ENCODE results near the gene FPR1. TPM values are rescaled to one million over a fixed set of nuclear protein-coding genes. Genes with fewer than 3 reads are reported as not detected.

The FPR1 gene
- total RNA-seq, 2 experiments from 2014 or later: not detected

DNA sequence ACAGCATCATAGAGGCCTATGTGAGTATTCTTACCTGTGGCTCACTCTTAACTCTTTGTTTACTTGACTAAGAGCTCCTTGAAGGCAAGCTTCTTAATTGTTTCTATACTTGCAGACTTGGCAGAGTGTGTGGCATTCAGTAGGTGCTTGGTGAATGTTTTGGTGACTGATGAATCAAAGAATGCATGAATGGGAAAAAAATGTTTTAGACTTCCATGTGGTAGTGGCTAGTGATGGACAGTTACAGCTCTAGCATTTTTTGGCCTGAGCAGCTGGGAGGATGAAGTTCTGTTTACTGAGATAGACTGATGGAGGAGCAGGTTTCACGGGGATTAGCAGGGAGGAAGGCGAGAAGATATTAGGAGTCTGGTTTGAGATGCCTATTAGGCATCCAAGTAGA, 41.5 kb downstream of the FPR1 start:
- Mint-ChIP-seq H3K4me3 (no peak overlapping the region), H3K27me3 (no peaks in the 10 kb centered on the region), H3K4me1 (peaks cover 8% of the 10 kb centered on the region)

DNA sequence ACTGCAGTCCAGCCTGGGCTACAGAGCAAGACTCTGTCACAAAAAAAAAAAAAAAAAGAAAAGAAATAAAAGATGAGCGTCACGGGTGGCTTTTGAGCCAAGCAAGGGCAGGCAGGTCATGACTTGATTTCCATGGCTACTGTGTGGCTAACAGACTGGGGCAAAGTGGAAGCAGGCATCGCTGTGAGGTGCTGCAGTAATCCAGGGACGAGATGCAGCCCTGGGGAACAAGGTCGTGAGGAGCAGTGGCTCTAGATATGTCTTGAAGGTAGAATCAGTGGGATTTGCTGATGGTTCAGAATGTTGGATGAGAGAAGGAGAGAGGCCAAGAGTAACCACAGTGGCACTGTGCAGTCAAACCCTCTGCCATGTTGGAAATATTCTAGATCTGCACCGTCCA, 42.1 kb downstream of the FPR1 start:
- H3K27me3 Mint-ChIP-seq: no peaks in the 10 kb centered on the region
- no peak for DNase-seq
- no peak overlapping the region for H3K27ac Mint-ChIP-seq
- H3K36me3 Mint-ChIP-seq: peaks cover 24% of the 10 kb centered on the region
- no peaks in the 10 kb centered on the region for H3K9me3 Mint-ChIP-seq
- peaks cover 11% of the 10 kb centered on the region for H3K4me1 Mint-ChIP-seq
- H3K4me3 Mint-ChIP-seq: no peak overlapping the region

More for the DNA sequence above, 41.5 kb downstream of the FPR1 start:
- DNase-seq: no peak
- Mint-ChIP-seq H3K36me3 (peaks cover 20% of the 10 kb centered on the region), H3K9me3 (no peaks in the 10 kb centered on the region), H3K27ac (no peak overlapping the region)

DNA sequence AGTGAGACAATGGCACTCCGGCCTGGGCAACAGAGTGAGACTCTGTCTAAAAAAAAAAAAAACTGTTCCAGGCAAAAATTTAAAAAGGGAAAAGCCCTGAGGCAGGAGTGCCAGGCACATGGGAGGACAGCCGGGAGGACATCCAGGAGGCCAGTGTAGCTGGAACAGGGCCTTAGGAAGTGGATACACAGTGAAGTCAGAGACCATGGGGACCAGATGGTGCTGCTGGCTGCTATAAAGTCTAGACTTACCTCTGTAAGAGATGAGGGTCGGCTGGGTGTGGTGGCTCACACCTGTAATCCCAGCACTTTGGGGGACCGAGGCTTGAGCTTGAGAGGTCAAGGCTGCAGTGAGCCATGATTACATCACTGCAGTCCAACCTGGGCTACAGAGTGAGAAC, 42.9 kb downstream of the FPR1 start:
- H3K36me3 Mint-ChIP-seq: peaks cover 28% of the 10 kb centered on the region
- no peak overlapping the region for H3K27ac Mint-ChIP-seq
- no peak for DNase-seq
- H3K9me3 Mint-ChIP-seq: no peaks in the 10 kb centered on the region
- peaks cover 11% of the 10 kb centered on the region for H3K4me1 Mint-ChIP-seq
- H3K4me3 Mint-ChIP-seq: no peak overlapping the region
- no peaks in the 10 kb centered on the region for H3K27me3 Mint-ChIP-seq

DNA sequence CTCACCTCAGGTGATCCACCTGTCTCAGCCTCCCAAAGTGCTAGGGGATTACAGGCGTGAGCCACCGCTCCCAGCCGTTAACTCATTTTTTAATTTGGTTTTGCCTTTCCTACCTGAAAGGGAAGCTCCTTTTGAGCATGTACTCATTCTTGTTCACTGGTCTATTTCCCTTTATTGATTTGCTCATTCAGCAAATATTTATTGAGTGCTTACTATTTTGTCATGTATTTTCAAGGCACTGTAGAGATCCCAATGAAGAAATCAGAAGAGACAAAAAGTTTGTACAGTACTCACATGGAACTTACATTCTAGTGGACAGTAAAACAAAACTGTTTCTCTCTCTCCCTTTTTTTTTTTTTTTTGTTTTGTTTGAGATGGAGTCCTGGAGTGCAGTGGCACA, 44.8 kb downstream of the FPR1 start:
- peaks cover 2% of the 10 kb centered on the region for H3K9me3 Mint-ChIP-seq
- H3K4me3 Mint-ChIP-seq: no peak overlapping the region
- H3K4me1 Mint-ChIP-seq: peaks cover 22% of the 10 kb centered on the region
- H3K27me3 Mint-ChIP-seq: peaks cover 9% of the 10 kb centered on the region
- peaks cover 26% of the 10 kb centered on the region for H3K36me3 Mint-ChIP-seq
- no peak for DNase-seq
- H3K27ac Mint-ChIP-seq: no peak overlapping the region

DNA sequence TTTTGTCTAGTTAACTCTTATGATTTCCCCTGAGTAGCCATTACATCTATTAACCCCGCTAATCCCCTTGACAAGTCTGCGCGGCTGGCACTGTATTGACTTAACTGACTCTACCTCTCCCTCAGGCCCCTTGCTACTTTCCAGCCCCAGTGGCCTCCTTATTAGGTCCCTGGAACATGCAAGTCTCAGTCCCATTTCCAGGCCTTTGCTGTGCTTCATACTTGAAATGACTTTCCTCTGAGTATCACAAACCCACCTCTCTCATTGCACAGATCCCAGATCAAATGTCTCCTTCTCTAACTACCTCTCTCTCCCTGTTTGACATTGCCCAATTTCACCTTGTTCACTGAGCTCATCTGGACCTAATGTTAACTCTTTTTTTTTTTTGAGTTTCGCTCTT, 45.4 kb downstream of the FPR1 start:
- Mint-ChIP-seq H3K36me3 (peaks cover 26% of the 10 kb centered on the region), H3K27ac (peak overlapping the region; percentile 2)

DNA sequence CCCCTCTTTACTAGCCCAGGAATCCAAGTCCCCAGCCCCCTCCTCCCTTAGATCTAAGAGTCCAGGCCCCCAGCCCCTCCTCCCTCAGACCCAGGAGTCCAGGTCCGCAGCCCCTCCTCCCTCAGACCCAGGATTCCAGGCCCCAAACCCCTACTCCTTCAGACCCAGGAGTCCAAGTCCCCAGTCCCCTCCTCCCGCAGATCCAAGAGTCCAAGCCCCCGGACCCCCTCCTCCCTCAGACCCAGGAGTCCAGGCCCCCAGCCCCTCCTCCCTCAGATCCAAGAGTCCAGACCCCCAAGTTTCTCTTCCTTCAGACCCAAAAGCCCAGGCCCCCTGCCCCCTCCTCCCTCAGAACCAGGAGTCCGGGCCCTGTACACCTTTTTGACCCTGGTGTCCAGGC, 47.1 kb downstream of the FPR1 start:
- peaks cover 2% of the 10 kb centered on the region for H3K9me3 Mint-ChIP-seq
- peak overlapping the region; percentile 92 for H3K4me3 Mint-ChIP-seq
- no peak for DNase-seq
- H3K4me1 Mint-ChIP-seq: peaks cover 22% of the 10 kb centered on the region
- peaks cover 9% of the 10 kb centered on the region for H3K27me3 Mint-ChIP-seq
- H3K27ac Mint-ChIP-seq: peak overlapping the region; percentile 95
- H3K36me3 Mint-ChIP-seq: peaks cover 26% of the 10 kb centered on the region

More for the DNA sequence above, 45.4 kb downstream of the FPR1 start:
- peaks cover 9% of the 10 kb centered on the region for H3K27me3 Mint-ChIP-seq
- H3K4me1 Mint-ChIP-seq: peaks cover 22% of the 10 kb centered on the region
- DNase-seq: no peak
- peak overlapping the region; percentile 32 for H3K4me3 Mint-ChIP-seq
- H3K9me3 Mint-ChIP-seq: peaks cover 2% of the 10 kb centered on the region

DNA sequence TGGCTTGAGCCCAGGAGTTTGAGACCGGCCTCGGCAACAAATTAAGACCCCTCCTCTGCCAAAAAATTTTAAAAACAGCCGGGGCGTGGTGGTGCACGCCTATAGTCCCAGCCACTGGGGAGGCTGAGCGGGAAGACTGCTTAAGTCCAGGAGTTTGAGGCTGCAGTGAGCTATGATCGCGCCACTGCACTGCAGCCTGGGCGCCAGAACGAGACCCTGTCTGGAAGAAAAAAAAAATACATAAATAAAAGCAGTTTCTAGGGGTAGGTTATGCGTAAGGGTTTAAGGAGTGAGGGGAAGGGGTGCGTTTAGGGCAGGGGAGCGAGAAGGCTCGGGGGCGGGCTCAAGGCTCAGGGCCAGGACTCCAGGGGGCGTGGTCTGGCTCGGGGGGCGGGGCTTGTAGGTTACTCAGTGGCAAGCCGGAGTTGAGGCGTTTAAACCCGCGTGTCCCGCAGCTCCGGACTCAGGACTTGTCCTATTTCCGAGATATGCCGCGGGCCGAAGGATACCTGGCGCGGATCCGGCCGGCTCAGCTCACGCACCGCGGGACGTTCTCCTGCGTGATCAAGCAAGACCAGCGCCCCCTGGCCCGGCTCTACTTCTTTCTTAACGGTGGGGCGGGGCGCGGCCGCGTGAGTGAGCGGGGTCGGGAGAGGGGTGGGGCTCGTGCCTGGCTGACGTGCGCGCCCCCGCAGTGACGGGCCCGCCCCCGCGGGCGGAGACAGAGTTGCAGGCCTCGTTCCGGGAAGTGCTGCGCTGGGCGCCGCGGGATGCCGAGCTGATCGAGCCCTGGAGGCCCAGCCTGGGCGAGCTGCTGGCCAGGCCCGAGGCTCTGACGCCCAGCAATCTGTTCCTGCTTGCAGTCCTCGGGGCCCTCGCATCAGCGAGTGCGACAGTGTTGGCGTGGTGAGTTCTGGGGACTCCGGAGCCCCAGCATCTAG, 47.8 kb downstream of the FPR1 start:
- DNase-seq: peak; percentile 97
- peak overlapping the region; percentile 95 for H3K27ac Mint-ChIP-seq
- peaks cover 26% of the 10 kb centered on the region for H3K36me3 Mint-ChIP-seq
- peaks cover 9% of the 10 kb centered on the region for H3K27me3 Mint-ChIP-seq
- peaks cover 2% of the 10 kb centered on the region for H3K9me3 Mint-ChIP-seq
- H3K4me1 Mint-ChIP-seq: peaks cover 22% of the 10 kb centered on the region
- peak overlapping the region; percentile 92 for H3K4me3 Mint-ChIP-seq

DNA sequence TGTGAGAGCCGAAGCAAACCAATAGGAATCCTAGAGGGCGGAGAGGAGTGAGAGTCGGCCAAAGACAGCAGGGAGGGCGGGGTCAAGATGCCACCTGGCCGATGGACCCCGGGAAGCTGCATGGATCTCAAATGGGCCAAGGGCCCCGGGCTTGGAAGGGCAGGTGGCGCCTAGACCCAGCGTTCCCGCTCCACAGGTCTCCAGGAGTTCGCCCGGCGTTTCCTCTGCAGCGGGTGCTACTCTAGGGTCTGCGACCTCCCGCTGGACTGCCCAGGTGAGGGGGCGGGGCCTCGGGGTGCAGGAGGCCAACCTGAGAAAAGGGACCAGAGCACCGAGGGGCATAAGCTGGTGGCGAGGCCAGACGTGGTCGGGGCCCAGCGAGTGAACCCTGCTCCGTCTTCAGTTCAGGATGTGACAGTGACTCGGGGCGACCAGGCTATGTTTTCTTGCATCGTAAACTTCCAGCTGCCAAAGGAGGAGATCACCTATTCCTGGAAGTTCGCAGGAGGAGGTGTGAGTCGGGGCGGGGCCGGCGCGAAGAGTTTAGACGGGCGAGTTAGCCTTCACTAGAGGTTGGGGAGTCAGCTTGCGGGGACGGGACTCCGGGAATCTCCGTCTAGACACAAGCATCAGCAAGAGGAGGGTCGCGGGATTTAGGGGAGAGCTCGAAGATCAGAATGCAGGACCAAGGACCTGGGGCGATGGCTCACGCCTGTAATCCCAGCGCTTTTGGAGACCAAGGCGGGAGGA, 48.7 kb downstream of the FPR1 start:
- Mint-ChIP-seq H3K36me3 (peaks cover 26% of the 10 kb centered on the region), H3K4me3 (peak overlapping the region; percentile 92), H3K4me1 (peaks cover 22% of the 10 kb centered on the region), H3K9me3 (peaks cover 2% of the 10 kb centered on the region), H3K27me3 (peaks cover 9% of the 10 kb centered on the region), H3K27ac (no peak overlapping the region)
- DNase-seq: no peak

DNA sequence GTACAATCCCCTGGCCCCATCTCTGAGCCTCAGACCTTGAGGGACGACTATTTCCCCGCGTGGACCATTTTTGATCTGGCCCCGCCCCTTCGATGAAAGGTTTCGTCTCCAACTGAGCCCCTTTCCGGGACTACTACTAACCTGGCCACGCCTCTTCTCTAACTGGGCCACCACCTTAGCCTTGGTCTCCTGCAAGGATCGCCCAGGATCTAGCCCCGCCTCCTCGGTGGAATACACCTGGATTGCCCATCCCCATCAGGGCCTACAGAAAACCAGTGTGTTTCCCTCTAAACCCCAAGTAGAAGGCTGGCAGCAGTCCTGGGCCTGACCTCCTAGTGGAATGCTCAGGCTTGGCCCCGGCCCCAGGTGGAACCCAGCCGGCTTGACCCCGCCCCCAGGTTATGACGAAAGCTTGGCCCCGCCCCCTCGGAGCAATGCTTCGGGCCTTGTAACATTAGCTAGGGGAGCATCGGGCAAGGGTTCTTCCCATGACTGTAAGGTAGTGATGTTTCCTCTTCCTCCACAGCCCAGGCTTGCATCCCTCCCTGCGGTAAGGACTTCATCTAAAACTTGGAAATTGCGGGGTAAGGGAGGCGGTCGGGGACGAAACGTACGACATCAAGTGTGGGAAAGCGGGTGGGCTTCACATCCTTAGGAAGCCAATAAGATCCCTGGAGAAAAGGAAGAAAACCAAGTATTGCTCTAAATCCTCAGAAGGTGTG, 49.4 kb downstream of the FPR1 start:
- Mint-ChIP-seq H3K27ac (no peak overlapping the region), H3K4me3 (peak overlapping the region; percentile 54), H3K9me3 (peaks cover 2% of the 10 kb centered on the region), H3K36me3 (peaks cover 26% of the 10 kb centered on the region), H3K27me3 (peaks cover 9% of the 10 kb centered on the region), H3K4me1 (peaks cover 22% of the 10 kb centered on the region)
- DNase-seq: peak; percentile 40

DNA sequence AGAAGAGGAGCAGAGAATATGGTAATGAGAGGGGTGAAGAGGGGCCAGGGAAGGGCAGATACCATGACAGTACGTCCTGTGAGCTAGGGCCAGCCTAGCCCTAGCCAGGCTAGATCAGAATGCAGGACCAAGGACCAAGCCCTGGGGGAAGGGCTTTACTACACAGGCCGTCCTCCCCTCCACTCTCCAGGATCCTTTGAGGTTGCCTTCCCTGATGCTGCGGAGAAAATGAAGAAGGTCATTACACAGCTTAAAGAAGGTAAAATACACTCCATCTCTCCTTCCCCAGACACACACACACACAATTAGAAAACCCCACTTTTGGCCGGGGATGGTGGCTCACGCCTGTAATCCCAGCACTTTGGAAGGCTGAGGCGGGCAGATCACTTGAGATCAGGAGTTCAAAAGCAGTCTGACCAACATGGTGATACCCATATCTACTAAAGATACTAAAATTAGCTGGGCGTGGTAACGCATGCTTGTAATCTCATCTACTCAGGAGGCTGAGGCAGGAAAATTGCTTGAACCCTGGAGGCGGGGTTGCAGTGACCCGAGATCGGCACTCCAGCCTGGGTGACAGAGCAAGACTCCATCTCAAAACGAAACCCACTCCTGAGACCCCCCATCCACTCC, 50.1 kb downstream of the FPR1 start:
- Mint-ChIP-seq H3K27me3 (peaks cover 9% of the 10 kb centered on the region), H3K9me3 (peaks cover 2% of the 10 kb centered on the region), H3K27ac (no peak overlapping the region), H3K36me3 (peaks cover 21% of the 10 kb centered on the region), H3K4me1 (peaks cover 22% of the 10 kb centered on the region), H3K4me3 (no peak overlapping the region)
- DNase-seq: no peak

DNA sequence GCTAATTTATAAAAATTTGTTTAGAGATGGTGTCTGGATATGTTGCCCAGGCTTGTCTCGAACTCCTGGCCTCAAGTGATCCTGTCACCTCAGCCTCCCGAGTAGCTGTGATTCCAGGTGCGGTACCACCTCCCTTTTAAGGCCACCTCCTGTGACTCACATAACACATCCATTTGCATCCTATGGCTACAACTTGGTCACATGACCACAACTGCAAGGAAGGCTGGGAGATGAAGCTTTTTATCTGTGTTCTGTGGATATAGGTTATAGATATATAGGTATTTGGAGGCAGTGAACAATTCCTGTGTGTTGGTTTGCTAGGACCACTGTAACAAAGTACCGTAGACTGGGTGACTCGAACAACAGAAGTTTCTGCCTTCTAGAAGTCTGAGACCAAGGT, 52.5 kb downstream of the FPR1 start:
- no peak for DNase-seq
- Mint-ChIP-seq H3K4me1 (peaks cover 11% of the 10 kb centered on the region), H3K27me3 (peaks cover 9% of the 10 kb centered on the region), H3K9me3 (peaks cover 2% of the 10 kb centered on the region), H3K36me3 (peaks cover under 1% of the 10 kb centered on the region), H3K27ac (no peak overlapping the region), H3K4me3 (no peak overlapping the region)

DNA sequence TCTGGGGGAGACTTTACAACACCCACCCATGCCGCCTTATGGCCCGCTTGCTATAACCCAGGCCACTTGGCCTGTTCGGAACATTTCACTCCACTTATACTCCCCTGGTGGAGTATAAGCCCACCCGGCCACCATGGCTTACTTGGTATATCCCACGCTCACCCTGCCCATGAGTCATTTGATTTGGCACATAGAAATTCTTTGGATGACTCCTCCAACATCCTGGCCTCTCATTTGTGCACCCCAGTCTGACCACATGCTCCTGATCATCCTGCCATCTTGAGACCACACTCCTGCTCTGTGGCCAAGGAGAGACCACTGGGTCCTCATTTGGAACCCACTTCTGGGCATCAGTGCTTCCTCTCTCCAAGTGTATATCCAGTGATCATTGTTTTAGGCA, 53.4 kb downstream of the FPR1 start:
- no peaks in the 10 kb centered on the region for H3K36me3 Mint-ChIP-seq

DNA sequence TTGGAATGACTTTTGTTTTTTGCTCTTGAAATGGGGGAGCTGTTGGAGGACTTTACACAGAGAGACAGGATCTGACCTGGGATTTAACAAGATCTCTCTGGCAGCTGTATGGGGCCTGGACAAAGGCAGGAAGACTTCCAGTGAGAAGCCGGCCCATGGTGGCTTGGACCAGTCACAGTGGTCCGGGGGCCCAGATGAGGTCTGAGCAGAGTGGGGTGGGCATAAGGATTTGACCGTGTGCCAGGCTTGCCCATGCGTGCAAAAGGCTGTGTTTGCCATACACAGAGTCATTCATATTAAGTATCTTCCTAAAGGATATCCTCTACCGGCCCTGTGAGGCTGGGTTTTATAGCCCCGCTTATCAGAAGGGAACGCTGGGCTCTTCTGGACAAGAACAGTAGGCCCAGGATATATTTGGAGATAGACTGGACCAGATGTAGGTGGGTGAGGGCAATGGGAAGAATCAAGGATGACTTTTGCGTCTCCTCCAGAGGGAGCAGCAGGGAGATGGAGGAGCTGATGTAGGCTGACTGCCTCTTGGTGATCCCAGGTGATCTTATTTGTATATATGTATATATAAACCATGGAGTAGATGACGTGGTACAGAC, 54.4 kb downstream of the FPR1 start:
- no peak overlapping the region for H3K27ac Mint-ChIP-seq
- H3K4me1 Mint-ChIP-seq: peaks cover under 1% of the 10 kb centered on the region
- no peaks in the 10 kb centered on the region for H3K36me3 Mint-ChIP-seq
- no peaks in the 10 kb centered on the region for H3K27me3 Mint-ChIP-seq
- no peaks in the 10 kb centered on the region for H3K9me3 Mint-ChIP-seq
- no peak overlapping the region for H3K4me3 Mint-ChIP-seq
- no peak for DNase-seq

More for the DNA sequence above, 53.4 kb downstream of the FPR1 start:
- no peak for DNase-seq
- Mint-ChIP-seq H3K9me3 (peaks cover 2% of the 10 kb centered on the region), H3K27me3 (peaks cover 8% of the 10 kb centered on the region), H3K27ac (no peak overlapping the region), H3K4me3 (no peak overlapping the region), H3K4me1 (peaks cover 11% of the 10 kb centered on the region)

DNA sequence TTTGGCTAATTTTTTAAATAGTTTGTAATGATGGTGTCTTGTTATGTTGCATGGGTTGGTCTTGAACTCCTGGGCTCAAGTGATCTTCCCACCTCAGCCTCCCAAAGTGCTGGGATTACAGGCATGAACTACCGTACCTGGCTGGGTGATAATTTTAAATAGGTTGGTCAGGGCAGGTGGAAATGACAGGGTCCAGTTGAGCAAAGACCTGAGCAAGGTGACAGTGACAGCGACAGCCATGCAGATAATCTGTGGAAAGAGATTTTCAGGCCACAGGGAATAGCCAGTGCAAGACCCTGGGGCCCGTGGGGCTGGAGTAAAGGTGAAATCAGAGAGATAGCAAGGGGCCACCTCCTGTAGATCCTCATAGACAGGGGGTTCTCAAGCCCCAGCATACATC, 55.1 kb downstream of the FPR1 start:
- no peaks in the 10 kb centered on the region for H3K4me1 Mint-ChIP-seq
- H3K9me3 Mint-ChIP-seq: no peaks in the 10 kb centered on the region
- H3K27me3 Mint-ChIP-seq: no peaks in the 10 kb centered on the region
- no peaks in the 10 kb centered on the region for H3K36me3 Mint-ChIP-seq
- DNase-seq: no peak
- H3K27ac Mint-ChIP-seq: no peak overlapping the region
- H3K4me3 Mint-ChIP-seq: no peak overlapping the region
